ENCODE data around the gene MRPL20.
"Not testable (repeated sequence)": the region's sequence is repeated elsewhere in the genome, so short reads cannot be mapped to it uniquely, and the experiment has no call there.

Gene MRPL20

GRCh38 chr1:1430992-1431844 lies 24.1 kb upstream of the MRPL20 start:
- TF ChIP-seq, protein P1, sequence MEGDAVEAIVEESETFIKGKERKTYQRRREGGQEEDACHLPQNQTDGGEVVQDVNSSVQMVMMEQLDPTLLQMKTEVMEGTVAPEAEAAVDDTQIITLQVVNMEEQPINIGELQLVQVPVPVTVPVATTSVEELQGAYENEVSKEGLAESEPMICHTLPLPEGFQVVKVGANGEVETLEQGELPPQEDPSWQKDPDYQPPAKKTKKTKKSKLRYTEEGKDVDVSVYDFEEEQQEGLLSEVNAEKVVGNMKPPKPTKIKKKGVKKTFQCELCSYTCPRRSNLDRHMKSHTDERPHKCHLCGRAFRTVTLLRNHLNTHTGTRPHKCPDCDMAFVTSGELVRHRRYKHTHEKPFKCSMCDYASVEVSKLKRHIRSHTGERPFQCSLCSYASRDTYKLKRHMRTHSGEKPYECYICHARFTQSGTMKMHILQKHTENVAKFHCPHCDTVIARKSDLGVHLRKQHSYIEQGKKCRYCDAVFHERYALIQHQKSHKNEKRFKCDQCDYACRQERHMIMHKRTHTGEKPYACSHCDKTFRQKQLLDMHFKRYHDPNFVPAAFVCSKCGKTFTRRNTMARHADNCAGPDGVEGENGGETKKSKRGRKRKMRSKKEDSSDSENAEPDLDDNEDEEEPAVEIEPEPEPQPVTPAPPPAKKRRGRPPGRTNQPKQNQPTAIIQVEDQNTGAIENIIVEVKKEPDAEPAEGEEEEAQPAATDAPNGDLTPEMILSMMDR (IDR thresholded peaks at IDR 0.05; ENCODE audit: low read length, missing control alignments) = no peak
- H3K4me3 ChIP-seq (replicated peaks; ENCODE audit: low read depth, low read length) = no peak overlapping the region
- DNase-seq (ENCODE audit: low read depth) = no peak

DNA sequence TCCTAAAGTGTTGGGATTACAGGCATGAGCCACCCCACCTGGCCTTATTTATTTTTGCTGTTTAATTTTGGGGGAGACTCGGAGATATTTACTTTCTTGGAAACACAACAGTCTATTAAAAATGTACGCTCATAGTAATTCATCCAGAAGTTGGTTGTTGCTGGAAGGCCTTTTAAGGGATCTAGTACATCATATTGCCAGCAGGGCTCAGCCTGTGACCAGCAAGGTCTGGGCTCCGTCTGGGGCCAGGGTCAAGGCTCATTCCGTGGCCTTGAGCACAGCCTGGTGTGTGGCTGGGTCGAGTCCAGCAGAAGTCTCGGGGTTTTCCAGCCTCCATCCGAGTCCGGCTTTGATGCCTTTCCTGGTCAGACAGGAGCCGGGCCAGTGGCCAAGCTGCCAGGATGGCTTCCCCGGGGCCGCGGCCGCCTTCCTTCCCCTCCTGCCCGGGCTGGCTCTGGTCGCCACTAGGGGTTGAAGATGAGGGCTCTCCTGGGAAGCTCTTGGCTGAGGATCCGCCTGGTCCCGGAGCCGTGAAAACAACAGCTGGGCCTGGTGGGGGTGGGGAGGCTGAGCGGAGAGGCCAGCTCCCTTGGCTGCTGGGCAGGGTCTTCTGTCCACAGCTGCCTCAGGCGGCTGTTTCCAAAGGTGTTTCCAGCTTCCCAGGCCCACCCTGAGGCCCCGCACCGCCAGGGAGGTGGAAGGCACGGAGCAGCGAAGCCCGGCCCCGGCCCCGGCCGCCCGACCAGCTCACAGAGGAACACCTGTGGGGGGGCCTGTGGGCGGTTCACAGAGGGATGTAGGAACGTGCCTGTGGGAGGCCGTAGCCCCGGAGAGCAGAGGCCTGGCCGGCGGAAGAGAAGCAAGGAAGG lies 23.3 kb upstream of the MRPL20 start:
- no peak overlapping the region for H3K4me3 ChIP-seq (replicated peaks; ENCODE audit: low read depth, low read length)
- DNase-seq (ENCODE audit: low read depth) = peak; percentile 83
- TF ChIP-seq, protein P1 (IDR thresholded peaks at IDR 0.05; ENCODE audit: low read length, missing control alignments) = no peak

- TF ChIP-seq, protein P1 (IDR thresholded peaks at IDR 0.05; ENCODE audit: low read length, missing control alignments) = no peak
- peak; percentile 71 for DNase-seq (ENCODE audit: low read depth)
- no peak overlapping the region for H3K4me3 ChIP-seq (replicated peaks; ENCODE audit: low read depth, low read length)
Observed at GRCh38 chr1:1429671-1430073, 22.6 kb upstream of the MRPL20 start.

DNA sequence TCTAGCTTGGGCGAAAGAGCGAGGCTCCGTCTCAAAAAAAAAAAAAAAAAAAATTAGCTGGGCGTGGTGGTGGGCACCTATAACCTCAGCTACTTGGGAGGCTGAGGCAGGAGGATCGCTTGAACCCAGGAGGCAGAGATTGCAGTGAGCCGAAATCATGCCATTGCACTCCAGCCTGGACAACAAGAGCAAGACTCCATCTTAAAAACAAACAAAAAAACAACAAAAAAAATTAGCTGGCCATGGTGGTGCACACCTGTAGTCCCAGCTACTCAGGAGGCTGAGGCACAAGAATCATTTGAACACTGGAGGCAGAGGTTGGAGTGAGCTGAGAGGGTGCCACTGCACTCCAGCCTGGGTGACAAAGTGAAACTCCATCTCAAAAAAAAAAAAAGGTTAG lies 21.9 kb upstream of the MRPL20 start:
- not testable (repeated sequence) for DNase-seq (ENCODE audit: low read depth); H3K4me3 ChIP-seq (replicated peaks; ENCODE audit: low read depth, low read length)

- DNase-seq (ENCODE audit: low read depth) = no peak
- H3K4me3 ChIP-seq (replicated peaks; ENCODE audit: low read depth, low read length) = no peak overlapping the region
- TF ChIP-seq, protein P1 (IDR thresholded peaks at IDR 0.05; ENCODE audit: low read length, missing control alignments) = no peak
Observed at GRCh38 chr1:1428174-1428573, 21.1 kb upstream of the MRPL20 start.

DNA sequence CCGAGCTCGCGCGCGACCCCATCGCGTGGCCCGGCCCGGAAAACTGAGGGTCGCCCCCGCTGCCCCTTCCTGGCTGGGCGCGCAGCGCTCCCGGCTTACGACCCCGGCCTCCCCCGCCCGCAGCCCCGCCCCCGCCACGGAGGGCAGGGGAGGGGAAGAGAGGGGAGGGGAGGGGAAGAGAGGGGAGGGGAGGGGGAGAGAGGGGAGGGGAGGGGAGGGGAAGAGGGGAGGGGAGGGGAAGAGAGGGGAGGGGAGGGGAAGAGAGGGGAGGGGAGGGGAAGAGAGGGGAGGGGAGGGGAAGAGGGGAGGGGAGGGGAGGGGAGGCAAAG lies 20.7 kb upstream of the MRPL20 start:
- H3K4me3 ChIP-seq (replicated peaks; ENCODE audit: low read depth, low read length) = peak overlapping the region; percentile 24
- TF ChIP-seq, protein P1 (IDR thresholded peaks at IDR 0.05; ENCODE audit: low read length, missing control alignments) = no peak
- DNase-seq (ENCODE audit: low read depth) = no peak

DNA sequence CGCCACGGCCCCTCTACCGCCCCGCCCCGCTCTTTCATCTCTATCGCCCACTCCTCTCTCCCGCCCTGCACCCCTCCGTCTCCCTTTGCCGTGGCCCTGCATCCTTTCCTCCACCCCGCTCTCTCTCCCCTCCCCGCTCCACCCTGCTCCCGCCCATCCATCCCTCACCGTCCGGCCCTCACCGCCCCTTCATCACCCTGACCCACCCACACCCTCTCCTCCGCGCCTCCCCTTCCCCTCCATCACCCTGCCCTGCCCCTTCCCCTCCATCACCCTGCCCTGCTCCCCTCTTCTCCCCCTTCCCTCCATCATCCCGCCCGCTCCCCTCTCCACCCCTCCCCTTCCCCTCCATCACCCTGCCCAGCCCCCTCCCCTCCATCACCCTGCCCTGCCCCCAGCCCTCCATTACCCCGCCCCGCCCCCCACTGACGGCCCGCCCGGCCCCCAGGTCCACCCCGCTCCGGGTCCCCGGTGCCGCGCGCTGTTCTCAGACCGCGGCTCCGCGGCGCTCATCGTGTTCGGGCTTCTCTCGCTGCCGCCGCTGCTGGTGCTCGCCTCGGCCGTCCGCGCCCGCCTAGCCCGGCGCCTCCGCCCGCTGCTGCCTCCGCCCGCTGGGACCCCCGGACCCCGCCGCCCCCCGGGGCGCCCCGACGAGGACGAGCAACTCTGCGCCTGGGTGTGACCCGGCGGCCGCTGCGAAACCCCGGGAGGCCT lies 20.2 kb upstream of the MRPL20 start:
- TF ChIP-seq, protein P1 (IDR thresholded peaks at IDR 0.05; ENCODE audit: low read length, missing control alignments) = no peak
- no peak for DNase-seq (ENCODE audit: low read depth)
- H3K4me3 ChIP-seq (replicated peaks; ENCODE audit: low read depth, low read length) = peak overlapping the region; percentile 24

Data from fibroblast of pulmonary artery (primary cell).